Large intestine (tissue), 3 donors: ENCODE measurements around the gene DISP2. TPM values are rescaled to one million over a fixed set of nuclear protein-coding genes. Genes with fewer than 3 reads are reported as not detected.
A peak's percentile ranks its signal among the peaks of the same experiment; 100 is the strongest.

Experiments used
- DNase-seq, 2 donors: peaks; one replicate each; pipeline versions ENCODE4 v3.0.0 to v3.0.0-alpha.2; 2013
- H3K27ac ChIP-seq: one replicate; pipeline ENCODE4 v1.5.1; 2013; ENCODE audit warnings: low read length
- H3K27me3 ChIP-seq: 2 replicates; pipeline ENCODE4 v1.6.1; 2013; ENCODE audit warnings: low read length; ENCODE audit not compliant: control insufficient read depth, insufficient read depth
- H3K36me3 ChIP-seq: 2 replicates; pipeline ENCODE4 v1.6.1; 2013; ENCODE audit warnings: low read length; ENCODE audit not compliant: control insufficient read depth, insufficient read depth
- H3K4me1 ChIP-seq: one replicate; pipeline ENCODE4 v1.6.1; 2013; ENCODE audit warnings: low read length; ENCODE audit not compliant: control insufficient read depth, insufficient read depth
- H3K4me3 ChIP-seq: one replicate; pipeline ENCODE4 v1.5.1; 2013; ENCODE audit warnings: low read length
- H3K9me3 ChIP-seq: one replicate; pipeline ENCODE4 v1.6.1; 2013; ENCODE audit warnings: mild to moderate bottlenecking, low read depth, low read length, moderate library complexity; ENCODE audit not compliant: control insufficient read depth
- WGBS: methylation state at CpG from one replicate; pipeline ENCODE4 v1.1.5; 2013; ENCODE audit warnings: low lambda C conversion rate; ENCODE audit not compliant: insufficient coverage; 5-methylcytosine and 5-hydroxymethylcytosine counted together
- polyA plus RNA-seq: library from polyadenylated mRNA; unstranded; fragments of 120-200 nt; gene quantifications from one replicate; pipeline ENCODE4 v1.2.1, GENCODE V29; 2013

DISP2 gene
- polyA plus RNA-seq, 1 donor = 4.6 TPM

GRCh38 chr15:40328176-40328575 lies 29.8 kb upstream of the DISP2 start:
- Histone ChIP-seq H3K4me3 (no peak overlapping the region), H3K27ac (peak overlapping the region; percentile 8)

GRCh38 chr15:40328751-40329150 lies 29.3 kb upstream of the DISP2 start:
- WGBS = 94% methylated on average over 3 of the region's 5 CpGs
- H3K27ac ChIP-seq = no peak overlapping the region

More at GRCh38 chr15:40328176-40328575, 29.8 kb upstream of the DISP2 start:
- no peaks in the 10 kb centered on the region for H3K9me3 ChIP-seq
- H3K36me3 ChIP-seq = no peaks in the 10 kb centered on the region
- peaks cover 3% of the 10 kb centered on the region for H3K27me3 ChIP-seq
- peaks cover 2% of the 10 kb centered on the region for H3K4me1 ChIP-seq
- DNase-seq = no peak
- 86% methylated on average over 1 of the region's 3 CpGs for WGBS

DNA sequence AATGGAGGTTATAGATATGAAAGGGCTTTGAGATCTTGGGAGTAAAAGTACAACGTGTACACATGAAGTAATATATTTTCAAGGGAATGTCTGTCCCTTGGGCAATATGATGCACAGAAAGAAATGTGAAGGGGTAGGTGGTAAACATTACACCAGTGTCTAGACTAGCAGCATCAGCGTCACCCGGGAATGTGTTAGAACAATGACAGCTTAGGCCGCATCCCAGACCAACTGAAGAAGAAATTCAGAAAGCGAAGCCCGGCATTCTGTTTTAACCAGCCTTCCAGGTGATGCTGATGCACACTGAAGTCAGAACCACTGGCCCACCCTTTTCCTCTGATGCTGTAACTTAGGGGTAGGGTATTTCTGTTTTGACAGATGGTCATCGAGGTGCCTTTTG lies 28.2 kb upstream of the DISP2 start:
- peak overlapping the region; percentile 4 for H3K27ac ChIP-seq
- H3K4me3 ChIP-seq = no peak overlapping the region
- H3K9me3 ChIP-seq = no peaks in the 10 kb centered on the region
- no peaks in the 10 kb centered on the region for H3K36me3 ChIP-seq
- peaks cover 16% of the 10 kb centered on the region for H3K4me1 ChIP-seq
- no CpG with 5 or more reads among the region's 7 CpGs for WGBS
- no peak for DNase-seq
- H3K27me3 ChIP-seq = no peaks in the 10 kb centered on the region

More at GRCh38 chr15:40328751-40329150, 29.3 kb upstream of the DISP2 start:
- Histone ChIP-seq H3K4me1 (peaks cover 6% of the 10 kb centered on the region), H3K4me3 (no peak overlapping the region), H3K9me3 (no peaks in the 10 kb centered on the region), H3K36me3 (no peaks in the 10 kb centered on the region), H3K27me3 (peaks cover 3% of the 10 kb centered on the region)
- DNase-seq = no peak

GRCh38 chr15:40330368-40330836 lies 27.6 kb upstream of the DISP2 start:
- peak in 1 of 2 donors; percentile 53 for DNase-seq
- WGBS = no CpG with 5 or more reads among the region's 5 CpGs
- no peaks in the 10 kb centered on the region for H3K36me3 ChIP-seq
- H3K9me3 ChIP-seq = no peaks in the 10 kb centered on the region
- H3K27me3 ChIP-seq = no peaks in the 10 kb centered on the region
- no peak overlapping the region for H3K4me3 ChIP-seq
- peaks cover 22% of the 10 kb centered on the region for H3K4me1 ChIP-seq
- peak overlapping the region; percentile 36 for H3K27ac ChIP-seq

DNA sequence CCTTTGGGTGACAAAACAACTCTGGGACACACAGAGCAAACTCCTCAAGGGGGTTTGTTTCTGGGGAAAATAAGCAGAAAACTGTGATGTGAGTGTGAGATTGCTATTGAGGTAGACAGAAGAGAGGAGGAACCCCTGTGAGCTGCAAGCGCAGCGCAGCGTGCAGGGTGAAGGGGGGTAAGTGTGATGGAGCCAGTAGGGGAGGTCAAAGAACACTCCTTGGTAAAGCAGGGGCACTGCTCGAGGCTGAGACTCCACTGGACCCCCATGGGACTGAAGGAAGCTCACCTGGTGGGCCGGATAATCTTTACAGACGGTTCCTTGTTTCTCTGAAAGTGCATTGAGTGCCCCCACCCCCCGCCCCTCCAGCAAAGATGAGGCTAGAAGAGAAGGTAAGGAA lies 27.0 kb upstream of the DISP2 start:
- H3K4me1 ChIP-seq = peaks cover 29% of the 10 kb centered on the region
- H3K9me3 ChIP-seq = no peaks in the 10 kb centered on the region
- H3K27me3 ChIP-seq = no peaks in the 10 kb centered on the region
- no peaks in the 10 kb centered on the region for H3K36me3 ChIP-seq
- no CpG with 5 or more reads among the region's 7 CpGs for WGBS
- no peak overlapping the region for H3K4me3 ChIP-seq
- DNase-seq = no peak
- H3K27ac ChIP-seq = peak overlapping the region; percentile 36

GRCh38 chr15:40331637-40332036 lies 26.4 kb upstream of the DISP2 start:
- H3K9me3 ChIP-seq = no peaks in the 10 kb centered on the region
- no peaks in the 10 kb centered on the region for H3K27me3 ChIP-seq
- H3K4me1 ChIP-seq = peaks cover 35% of the 10 kb centered on the region
- no CpG with 5 or more reads among the region's 7 CpGs for WGBS
- no peaks in the 10 kb centered on the region for H3K36me3 ChIP-seq
- DNase-seq = no peak
- H3K4me3 ChIP-seq = no peak overlapping the region
- H3K27ac ChIP-seq = no peak overlapping the region

- no peak overlapping the region for H3K4me3 ChIP-seq
- H3K27me3 ChIP-seq = no peaks in the 10 kb centered on the region
- no peak overlapping the region for H3K27ac ChIP-seq
- no peaks in the 10 kb centered on the region for H3K36me3 ChIP-seq
- no peaks in the 10 kb centered on the region for H3K9me3 ChIP-seq
- peaks cover 35% of the 10 kb centered on the region for H3K4me1 ChIP-seq
- no peak for DNase-seq
- WGBS = no CpG with 5 or more reads among the region's 8 CpGs
Measured at GRCh38 chr15:40332113-40332781, 25.8 kb upstream of the DISP2 start.

DNA sequence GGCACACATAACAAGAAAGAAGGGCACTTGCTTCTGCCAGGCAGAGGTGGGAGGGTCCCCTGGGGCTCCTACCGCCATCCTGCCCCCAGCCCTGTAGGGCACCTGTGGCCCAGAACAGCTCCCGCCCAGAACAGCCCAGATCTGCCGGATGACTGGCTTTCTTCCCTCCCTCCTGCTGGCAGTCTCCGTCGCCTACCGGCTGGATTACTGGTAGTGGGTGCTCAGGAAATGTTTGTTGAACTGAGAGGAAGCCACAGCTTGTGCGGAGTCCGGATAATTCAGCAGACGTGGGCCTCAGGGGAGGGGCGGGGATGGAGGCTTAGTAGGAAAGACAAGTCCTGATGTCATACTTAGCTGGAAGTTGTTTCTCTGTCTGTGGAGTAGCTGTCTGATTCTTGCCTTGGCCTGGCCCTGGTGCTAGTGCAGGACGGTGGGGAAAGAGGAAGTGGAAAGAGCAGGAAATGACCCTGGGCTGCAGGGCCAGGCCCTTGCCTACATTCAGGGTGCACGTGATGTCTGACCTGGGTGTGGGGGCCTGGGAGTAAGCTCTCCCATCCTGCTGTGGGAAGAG lies 24.0 kb upstream of the DISP2 start:
- WGBS = no CpG with 5 or more reads among the region's 12 CpGs
- Histone ChIP-seq H3K27me3 (no peaks in the 10 kb centered on the region), H3K36me3 (no peaks in the 10 kb centered on the region), H3K27ac (peak overlapping the region; percentile 38), H3K4me1 (peaks cover 49% of the 10 kb centered on the region), H3K9me3 (no peaks in the 10 kb centered on the region), H3K4me3 (no peak overlapping the region)
- DNase-seq = peak in 1 of 2 donors; percentile 69

DNA sequence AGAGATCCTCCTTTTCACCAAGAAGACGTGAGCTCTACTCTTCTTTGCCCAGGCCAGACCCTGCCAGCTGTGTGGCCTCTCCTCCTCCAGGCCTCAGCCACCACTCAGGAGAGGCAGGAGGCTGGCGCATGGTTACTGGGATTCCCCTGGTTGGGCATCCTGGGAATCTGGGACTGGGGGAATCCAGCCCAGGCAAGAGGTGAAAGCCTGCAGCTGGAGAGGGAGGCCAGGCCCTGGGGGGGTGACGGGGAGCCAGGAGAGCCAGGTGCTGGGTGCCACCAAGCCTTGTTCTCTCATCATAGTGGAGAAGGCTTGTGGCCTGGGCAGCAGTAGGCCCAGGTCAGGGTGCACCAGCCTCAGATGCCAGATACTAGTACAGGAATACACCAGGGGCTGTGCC lies 23.5 kb upstream of the DISP2 start:
- no peaks in the 10 kb centered on the region for H3K27me3 ChIP-seq
- WGBS = no CpG with 5 or more reads among the region's 3 CpGs
- H3K4me3 ChIP-seq = no peak overlapping the region
- DNase-seq = no peak
- no peaks in the 10 kb centered on the region for H3K9me3 ChIP-seq
- no peaks in the 10 kb centered on the region for H3K36me3 ChIP-seq
- H3K4me1 ChIP-seq = peaks cover 54% of the 10 kb centered on the region
- peak overlapping the region; percentile 38 for H3K27ac ChIP-seq

- peak; percentile 68 to 86 for DNase-seq
- Histone ChIP-seq H3K36me3 (no peaks in the 10 kb centered on the region), H3K4me1 (peaks cover 61% of the 10 kb centered on the region), H3K4me3 (no peak overlapping the region), H3K27ac (peak overlapping the region; percentile 39), H3K27me3 (no peaks in the 10 kb centered on the region), H3K9me3 (no peaks in the 10 kb centered on the region)
- no CpG with 5 or more reads among the region's 26 CpGs for WGBS
Measured at GRCh38 chr15:40334941-40335795, 22.9 kb upstream of the DISP2 start.
